Esophagus muscularis mucosa (tissue), 4 donors: ENCODE data around the gene DLG5.

Source experiments
- CTCF ChIP-seq, 3 experiments: fragments of 200-600 bp in 2 of 3; fragments of 450-650 bp in 1 of 3; sonication (generic) in 2 of 3; IDR thresholded peaks; one replicate each; pipeline ENCODE4 v1.5.1; 2017 to 2019; ENCODE audit warnings: antibody characterized with exemption in 3 of 3, mild to moderate bottlenecking in 2 of 3, moderate library complexity in 1 of 3
- EP300 ChIP-seq: sonication (generic); formaldehyde crosslinking; IDR thresholded peaks from one replicate; pipeline ENCODE4 v1.6.1; 2017; ENCODE audit warnings: antibody characterized with exemption
- POLR2A ChIP-seq: fragments of 450-650 bp; IDR thresholded peaks from one replicate; pipeline ENCODE4 v1.6.1; 2017; ENCODE audit warnings: antibody characterized with exemption, moderate library complexity, mild to moderate bottlenecking, low read depth
- POLR2AphosphoS5 ChIP-seq, 2 donors: sonication (generic); formaldehyde crosslinking; IDR thresholded peaks; one replicate each; pipeline ENCODE4 v1.6.1; 2017; ENCODE audit warnings: antibody characterized with exemption in 2 of 2

GRCh38 chr10:77873536-77874380, 52.8 kb downstream of the DLG5 start:
- no peak for TF ChIP-seq CTCF (IDR thresholded peaks at IDR 0.05)
- TF ChIP-seq POLR2A, result no peak
- TF ChIP-seq EP300, result peak; percentile 58
- TF ChIP-seq POLR2AphosphoS5 (IDR thresholded peaks at IDR 0.05), result peak; percentile 73 to 75
